NCI-H446 (cell line): ENCODE data around the gene CIB2.
"Not testable (repeated sequence)": the region's sequence is repeated elsewhere in the genome, so short reads cannot be mapped to it uniquely, and the experiment has no call there.

Source experiments
- DNase-seq, 2 experiments: peaks; one replicate each; lab custom pipeline; 2025; lab: John Stamatoyannopoulos, UW

CIB2 gene

DNA sequence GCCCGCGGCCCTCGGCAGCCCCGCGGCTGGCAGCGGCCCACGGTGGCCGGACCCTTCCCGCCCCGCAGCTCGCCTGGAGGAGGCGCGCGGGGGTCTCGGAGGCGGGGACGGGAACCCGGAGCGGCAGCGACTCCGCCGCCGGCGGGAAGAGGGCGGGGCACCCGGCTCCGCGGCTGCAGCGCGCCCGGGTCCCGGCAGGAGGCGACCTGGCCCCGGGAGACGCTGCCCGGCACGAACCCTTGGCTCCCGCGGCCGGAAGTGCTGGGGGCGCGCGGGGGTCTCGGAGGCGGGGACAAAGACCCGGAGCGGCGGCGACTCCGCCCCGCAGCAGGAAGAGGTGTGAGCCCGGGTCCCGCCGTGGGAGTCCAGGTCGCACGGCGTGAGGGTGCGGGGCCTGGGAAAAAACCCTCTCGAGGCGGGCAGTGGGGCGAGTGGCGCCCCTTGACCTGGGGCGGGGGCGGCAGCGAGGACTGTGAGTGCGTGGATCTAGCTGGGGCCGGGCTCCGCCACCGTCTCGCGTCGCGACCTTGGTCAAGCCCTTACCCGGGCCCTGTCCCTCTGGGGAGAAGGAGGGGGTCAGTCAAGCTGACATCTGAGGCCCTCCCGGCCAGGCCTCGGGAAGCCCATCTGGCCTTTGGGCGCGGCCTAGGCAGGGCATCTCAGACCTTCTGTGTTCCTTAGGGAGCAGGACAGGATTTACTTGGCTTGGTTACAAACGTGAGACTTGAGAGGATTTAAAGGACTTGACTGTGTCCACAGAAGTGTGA is at the start of gene CIB2:
CIB2 (minus strand) TSS at position 151 of the 767 bp plus-strand sequence. CDS start 230 bp downstream, outside the sequence.
- peak in 1 of 2 experiments; percentile 63 for DNase-seq

DNA sequence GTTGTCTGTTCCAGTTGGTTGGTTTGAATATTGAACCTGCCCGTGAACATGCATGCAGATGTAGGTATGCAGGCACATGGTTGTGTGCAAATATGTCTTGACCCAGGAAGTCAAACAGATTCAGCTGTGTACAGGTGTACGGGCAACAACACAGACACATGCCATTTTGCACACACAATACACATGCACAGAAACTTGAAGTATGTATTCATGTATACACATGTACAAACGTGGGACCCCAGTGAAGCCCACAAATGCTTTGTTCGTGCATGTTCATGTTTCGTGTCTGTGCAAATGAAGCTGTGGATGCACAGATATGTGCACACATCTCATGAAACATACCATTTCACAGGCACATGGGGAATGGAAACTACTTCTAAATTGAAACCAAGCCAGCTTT is 48.7 kb upstream of the CIB2 start:
- no peak for DNase-seq

DNA sequence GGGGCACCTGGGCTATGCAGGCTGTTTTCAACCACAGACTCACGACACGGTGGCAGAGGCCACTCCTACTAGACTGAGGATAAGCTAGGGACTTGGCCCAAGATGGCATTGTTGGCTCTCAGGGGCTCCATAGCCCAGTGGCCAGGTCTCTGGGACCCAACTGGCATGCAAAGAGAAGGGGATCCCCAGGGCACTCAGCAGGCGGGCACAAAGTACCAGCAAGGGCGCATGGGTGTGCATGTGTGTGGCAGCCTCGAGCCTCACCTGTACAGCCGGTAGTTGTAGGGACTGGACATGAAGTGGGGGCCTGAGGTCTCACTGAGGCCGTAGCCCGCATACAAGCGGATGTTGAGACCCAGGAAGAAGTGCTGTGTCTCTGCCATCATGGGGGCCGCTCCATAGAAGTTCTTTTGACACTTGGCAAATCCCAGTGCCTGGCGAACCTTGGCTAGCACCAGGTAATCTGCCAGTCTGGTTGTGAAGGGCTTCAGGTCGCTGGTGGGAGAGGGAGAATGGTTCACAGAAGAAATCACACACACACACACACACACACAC is 48.1 kb upstream of the CIB2 start:
- no peak for DNase-seq

GRCh38 chr15:78178064-78178463 is 46.8 kb upstream of the CIB2 start:
- DNase-seq: no peak

GRCh38 chr15:78177447-78177873 is 46.2 kb upstream of the CIB2 start:
- peak in 1 of 2 experiments; percentile 14 for DNase-seq

- no peak for DNase-seq
Measured at GRCh38 chr15:78175330-78175729, 44.1 kb upstream of the CIB2 start.

GRCh38 chr15:78174401-78174800 is 43.2 kb upstream of the CIB2 start:
- DNase-seq: no peak

GRCh38 chr15:78171864-78172472 is 40.7 kb upstream of the CIB2 start:
- DNase-seq: no peak

DNA sequence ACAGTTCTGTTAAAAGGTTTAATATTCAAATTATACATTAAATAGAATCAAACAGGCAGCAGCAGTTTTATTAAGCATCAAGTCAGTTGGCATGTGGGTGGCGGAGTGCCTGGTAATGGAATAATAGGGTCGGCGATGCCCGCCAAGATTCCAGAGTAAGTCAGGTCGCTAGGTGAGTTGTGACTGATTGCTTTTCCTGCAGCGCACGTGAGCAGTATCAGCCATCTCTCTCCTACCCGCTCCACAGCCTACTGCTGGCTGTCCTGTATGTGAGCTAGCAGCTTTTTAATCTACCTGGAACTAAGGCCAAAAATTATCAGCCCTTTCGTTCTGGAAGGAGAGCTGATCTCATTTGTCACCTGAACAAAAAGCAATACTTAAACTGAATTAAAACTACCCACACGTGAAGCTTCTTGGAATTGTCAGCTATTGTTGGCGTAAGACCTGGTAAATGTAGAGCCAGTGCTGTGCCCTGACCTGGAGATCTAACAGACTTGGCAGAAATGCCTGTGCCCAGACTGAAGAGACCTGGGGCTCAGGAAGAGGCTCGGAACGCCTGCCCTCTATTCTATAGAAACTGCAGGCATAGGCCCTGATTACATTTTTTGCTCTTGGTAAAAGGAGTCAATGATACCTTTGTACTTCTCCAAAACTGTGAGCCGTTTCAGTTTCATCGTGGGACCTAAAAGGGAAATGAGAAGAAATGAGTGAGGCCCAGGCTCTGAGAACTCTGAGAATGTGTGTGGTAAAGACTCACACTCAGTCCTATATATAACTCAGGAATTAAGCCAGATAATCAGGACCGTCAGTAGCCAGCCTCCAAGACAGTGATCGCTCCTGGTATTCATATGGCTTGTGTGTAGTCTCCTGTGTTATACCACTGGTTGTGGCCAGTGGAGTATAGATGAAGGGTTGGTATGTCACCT is 39.9 kb upstream of the CIB2 start:
- DNase-seq: no peak

GRCh38 chr15:78168608-78169007 is 37.4 kb upstream of the CIB2 start:
- DNase-seq: no peak

DNA sequence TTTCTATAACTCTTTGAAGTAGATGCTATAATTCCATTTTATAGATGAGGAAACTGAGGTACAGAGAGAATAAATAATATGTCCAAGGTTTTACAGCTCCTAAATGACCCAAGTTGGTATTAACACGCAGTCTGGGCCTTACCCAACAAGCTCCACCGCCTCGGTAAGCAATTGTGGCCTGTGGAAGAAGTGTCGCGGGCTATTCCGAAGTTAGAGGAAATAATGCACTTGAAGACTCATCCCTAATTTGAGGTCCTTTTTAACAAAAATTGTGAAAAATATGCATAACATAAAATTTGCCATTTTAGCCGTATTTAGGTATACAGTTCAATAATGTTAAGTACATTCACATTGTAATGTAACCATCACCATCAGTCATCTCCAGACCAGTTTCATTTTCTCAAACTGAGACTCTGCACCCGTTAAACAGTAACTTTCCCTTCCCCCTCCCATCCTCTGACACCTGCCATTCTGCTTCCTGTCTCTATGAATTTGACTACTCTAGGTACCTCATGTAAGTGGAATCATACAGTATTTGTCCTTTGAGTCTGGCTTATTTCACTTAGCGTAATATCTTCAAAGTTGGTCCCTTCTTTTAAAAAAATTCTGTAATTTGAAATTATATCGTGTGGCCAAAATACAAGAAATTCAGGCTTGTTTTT is 36.1 kb upstream of the CIB2 start:
- DNase-seq: no peak

DNA sequence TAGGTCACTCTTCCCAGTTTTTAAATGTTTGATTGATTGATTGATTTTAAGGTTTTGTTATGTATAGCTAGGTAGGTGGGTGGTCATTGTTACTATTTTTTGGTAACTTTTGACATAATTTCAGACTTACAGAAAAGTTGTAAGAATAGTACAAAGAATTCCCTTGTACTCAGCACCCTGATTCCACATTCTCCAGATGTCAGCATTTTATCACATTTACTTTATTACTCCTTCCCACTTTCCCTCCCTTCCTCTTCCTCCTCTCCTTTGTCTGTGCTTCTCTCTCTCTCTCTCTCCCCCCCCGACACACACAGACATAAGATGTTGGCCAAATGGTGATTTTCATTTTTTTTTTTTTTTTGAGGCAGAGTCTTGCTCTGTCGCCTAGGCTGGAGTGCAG is 32.8 kb upstream of the CIB2 start:
- no peak for DNase-seq

- DNase-seq: no peak
Measured at GRCh38 chr15:78162038-78162437, 30.8 kb upstream of the CIB2 start.

DNA sequence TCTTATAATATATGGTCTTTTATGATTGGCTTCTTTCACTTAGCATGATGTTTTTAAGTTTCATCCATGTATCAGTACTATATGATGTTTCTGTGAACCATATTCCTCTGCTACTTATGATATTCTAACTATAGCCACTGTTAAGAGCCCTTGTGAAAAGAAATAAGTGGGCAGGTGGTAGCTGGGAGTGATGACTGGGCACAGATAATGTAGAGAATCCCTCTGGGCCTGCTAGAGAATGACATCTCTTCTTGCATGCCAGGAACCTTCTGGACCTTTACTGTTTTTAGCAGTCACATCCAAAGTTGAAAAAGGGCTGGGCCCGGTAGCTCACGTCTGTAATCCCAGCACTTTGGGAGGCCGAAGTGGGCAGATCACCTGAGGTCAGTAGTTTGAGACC is 28.1 kb upstream of the CIB2 start:
- no peak for DNase-seq

DNA sequence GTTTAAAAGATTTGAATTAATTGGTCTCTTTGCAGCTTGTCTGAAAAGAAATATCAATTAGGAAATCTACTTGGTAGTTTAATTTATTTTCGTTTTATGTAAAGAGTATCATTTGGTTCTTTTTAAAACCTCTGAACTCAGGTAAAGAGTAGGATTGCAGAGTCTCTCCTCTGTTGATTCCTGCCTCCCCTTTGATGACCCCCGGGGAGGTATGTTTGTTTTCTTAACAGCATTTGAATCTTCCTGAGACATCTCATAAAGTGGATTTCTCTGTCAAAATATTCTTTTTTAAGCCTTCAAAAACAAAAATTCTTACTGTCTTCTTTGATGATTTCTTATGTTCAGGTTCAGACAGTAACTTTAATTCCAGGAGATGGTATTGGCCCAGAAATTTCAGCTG is 26.0 kb upstream of the CIB2 start:
- no peak for DNase-seq

DNA sequence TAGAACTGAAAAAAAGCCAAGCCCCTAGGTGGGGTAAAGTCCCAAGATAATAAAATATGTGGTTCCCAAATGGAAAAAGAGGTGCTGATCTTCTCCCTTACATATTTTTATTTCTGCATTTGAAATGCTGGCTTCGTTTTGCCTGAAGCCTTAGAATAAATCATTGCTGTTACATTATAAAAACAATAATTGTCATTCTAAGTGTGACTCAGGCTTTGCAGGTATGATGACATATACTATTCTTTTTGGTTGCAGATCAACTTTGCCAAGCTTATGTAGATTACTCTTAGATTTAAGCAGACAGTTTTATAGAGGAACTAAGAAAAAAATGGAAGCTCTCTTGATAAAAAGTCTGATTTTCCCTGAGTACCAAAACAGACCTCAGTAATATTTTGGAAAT is 25.4 kb upstream of the CIB2 start:
- no peak for DNase-seq

DNA sequence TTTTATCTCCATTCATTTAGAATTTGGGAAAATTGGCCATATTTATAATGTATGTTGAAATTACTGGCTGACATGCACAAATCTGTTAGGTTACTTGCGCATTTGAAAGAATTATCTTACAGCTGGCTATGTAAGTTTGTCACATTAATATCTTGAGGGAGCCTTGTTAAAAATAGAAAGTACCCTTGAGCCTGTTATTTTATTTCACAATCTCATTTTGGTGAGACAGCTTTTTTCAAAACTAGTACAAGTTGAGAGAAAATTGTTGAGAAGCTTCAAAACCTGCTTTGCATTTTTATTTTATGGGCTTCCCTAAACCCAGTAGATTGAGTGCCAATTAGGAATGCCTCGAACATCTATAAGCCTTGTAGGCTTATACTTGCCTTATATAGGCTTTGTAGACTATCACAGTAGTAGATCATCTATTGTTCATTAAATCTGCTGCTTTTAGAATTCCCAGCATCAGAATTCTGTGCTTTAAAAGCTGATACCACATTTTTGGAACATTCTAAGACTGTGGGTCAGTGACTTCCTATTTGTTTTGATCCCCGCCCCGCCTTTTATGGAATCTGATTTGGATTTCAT is 24.2 kb upstream of the CIB2 start:
- no peak for DNase-seq

DNA sequence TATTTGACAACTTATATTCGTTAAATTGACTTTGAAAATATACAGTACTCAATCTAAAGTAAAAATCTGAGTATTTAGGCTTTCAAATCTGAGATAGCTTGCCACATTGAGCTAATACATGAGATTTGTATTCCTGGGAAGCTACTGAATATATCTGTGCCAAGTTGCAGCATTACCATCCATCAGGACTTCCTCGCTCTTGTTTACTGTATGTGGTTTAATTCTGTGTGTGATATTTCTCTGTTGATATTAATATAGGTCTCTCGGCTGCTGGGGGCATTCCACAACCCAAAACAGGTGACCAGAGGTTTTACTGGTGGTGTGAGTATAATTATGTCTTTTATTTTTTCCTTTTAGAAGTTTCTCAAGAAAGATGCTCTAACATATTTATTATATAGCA is 23.7 kb upstream of the CIB2 start:
- no peak for DNase-seq

GRCh38 chr15:78151075-78151474 is 19.8 kb upstream of the CIB2 start:
- DNase-seq: not testable (repeated sequence)

GRCh38 chr15:78149805-78150751 is 18.8 kb upstream of the CIB2 start:
- no peak for DNase-seq
